Activated gamma-delta T cell (primary cell): ENCODE measurements around the gene MYO5B.
"Not testable (repeated sequence)": the region's sequence is repeated elsewhere in the genome, so short reads cannot be mapped to it uniquely, and the experiment has no call there.

Source experiments
- DNase-seq: peaks from one replicate; lab custom pipeline; 2025; lab: John Stamatoyannopoulos, UW

MYO5B gene

DNA sequence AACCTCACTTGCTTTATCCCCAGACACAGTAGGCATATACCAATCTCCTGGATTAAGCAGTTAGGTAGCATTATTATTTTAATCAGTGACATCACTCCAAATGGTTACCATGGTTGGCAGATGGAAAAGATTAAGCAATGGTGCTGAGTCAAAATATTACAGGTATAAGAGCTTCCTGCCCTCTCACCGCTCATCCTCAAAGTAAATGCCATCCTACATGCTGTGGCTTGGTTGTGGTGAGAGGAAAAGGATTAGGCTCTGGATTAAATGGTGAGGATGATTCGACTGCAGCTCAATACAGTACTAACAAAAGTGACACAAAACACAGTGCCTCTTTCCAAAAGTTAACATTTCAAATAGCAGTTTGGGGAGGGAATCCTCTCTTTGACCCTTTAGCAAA, 272.7 kb downstream of the MYO5B start:
- no peak for DNase-seq

DNA sequence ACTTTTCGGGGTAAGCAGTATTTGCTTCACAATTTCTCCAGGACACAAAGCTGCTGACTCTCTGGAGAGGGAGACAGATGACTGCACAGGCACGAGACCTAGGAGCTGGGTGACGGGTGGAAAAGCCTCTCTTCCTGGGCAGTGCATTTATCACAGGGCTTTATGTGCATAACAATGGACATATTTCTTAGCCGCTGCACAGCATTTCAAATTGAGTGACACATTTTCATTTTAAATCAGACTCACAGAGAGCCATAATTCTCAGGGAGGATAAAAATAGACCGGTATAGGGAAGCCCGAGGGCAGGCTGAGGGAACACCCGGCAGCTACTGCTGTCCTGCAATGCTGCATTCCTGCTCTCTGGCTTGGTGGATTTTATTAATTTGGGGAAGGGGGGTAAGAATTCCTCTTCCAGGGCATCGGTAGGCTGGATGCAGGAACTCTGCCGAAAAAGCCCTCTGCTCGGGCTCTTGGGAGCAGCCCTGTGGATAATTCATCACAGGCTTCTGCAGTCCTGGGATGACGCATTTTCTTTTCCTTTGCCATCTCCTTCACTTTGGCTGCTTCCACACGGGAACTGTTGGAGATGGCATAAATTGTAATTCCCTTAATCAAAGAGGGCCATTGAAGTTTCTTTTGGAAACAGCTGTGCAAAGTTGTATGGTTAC, 273.5 kb downstream of the MYO5B start:
- no peak for DNase-seq

GRCh38 chr18:49920731-49921130, 274.2 kb downstream of the MYO5B start:
- no peak for DNase-seq

DNA sequence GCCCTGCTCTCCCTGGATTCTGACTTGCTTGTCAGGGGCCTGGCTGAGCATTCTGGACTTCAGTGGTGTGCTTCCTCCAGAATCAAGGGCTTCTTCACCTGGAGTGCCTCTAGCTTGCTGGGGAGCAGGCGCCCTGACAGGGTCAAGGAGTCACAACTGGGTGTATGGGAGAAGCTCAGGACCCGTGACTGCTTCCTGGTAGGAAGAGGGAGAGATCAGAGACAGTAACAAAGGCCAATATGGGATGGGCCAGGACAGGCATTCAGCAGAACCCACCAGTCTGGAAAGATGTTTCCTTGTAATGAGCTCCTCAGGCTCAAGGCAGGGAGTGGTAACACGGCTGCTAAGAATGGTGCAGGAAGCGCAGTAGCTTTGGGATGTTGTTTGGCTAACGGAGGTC, 277.2 kb downstream of the MYO5B start:
- no peak for DNase-seq

DNA sequence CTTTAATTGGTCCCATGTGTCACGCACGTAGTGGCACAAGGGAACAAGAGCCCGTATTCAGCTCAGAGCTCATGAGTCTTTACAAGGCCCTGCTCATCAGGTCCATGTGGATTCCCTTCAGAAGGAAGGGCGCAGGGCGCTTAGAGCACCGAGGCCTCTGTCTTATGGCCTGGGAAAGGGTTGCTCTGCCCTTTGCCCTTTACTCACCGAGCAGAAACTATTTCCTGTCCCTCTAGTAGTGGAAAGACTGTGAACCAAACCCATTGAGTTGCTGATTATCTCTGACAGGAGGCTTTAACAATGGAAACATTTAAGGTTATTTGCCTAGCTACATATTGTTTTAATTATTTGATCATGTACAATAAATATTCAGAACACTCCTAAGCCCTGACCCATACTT, 279.6 kb downstream of the MYO5B start:
- no peak for DNase-seq

DNA sequence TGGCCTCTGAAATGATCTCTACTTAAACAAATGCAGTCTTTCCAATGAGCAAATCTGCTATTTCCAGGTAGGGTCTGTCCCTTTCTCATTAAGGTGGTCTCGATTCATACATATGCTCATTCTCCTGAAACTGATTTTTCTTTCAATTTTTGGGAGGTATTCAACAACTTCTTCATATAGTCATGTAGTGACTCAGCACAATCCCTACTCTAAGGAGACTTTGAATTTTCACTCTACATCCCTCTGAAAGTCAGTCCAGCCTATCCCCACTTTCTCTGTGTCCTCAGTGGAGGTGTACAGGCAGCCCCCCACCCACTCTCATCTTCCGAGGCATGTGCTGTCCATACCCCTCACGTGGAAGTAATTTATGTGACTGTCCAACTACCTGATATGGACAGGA, 281.7 kb downstream of the MYO5B start:
- DNase-seq, result no peak

GRCh38 chr18:49911427-49911826, 283.5 kb downstream of the MYO5B start:
- DNase-seq, result no peak

DNA sequence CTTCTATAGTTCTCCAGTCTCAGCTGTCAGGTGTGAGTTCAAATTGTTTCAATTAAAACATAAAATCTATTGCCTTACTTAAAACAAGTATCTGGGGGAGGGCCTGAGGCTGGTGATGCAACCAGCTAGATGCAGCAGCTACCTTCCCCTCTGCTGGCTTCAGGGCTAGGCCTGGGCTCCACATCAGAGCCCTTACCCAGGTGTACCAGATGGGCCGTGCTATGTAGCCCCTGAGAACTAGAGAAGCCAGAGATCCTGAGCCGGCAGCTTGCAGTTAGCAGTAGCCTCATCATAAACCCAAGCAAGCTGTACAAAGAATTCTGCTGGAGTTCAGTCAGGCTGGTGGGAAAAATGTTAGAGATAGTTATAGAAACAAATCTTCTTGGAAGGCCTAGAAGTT, 284.0 kb downstream of the MYO5B start:
- no peak for DNase-seq

- DNase-seq, result no peak
Measured at GRCh38 chr18:49910019-49910418, 284.9 kb downstream of the MYO5B start.

GRCh38 chr18:49907346-49907929, 287.5 kb downstream of the MYO5B start:
- no peak for DNase-seq

GRCh38 chr18:49905771-49906170, 289.2 kb downstream of the MYO5B start:
- no peak for DNase-seq

- no peak for DNase-seq
Measured at GRCh38 chr18:49904871-49905555, 289.9 kb downstream of the MYO5B start.

GRCh38 chr18:49901862-49902340, 293.0 kb downstream of the MYO5B start:
- DNase-seq, result no peak

GRCh38 chr18:49899657-49900330, 295.2 kb downstream of the MYO5B start:
- DNase-seq, result no peak

- no peak for DNase-seq
Measured at GRCh38 chr18:49898421-49898820, 296.5 kb downstream of the MYO5B start.

- no peak for DNase-seq
Measured at GRCh38 chr18:49894517-49895226, 300.3 kb downstream of the MYO5B start.

DNA sequence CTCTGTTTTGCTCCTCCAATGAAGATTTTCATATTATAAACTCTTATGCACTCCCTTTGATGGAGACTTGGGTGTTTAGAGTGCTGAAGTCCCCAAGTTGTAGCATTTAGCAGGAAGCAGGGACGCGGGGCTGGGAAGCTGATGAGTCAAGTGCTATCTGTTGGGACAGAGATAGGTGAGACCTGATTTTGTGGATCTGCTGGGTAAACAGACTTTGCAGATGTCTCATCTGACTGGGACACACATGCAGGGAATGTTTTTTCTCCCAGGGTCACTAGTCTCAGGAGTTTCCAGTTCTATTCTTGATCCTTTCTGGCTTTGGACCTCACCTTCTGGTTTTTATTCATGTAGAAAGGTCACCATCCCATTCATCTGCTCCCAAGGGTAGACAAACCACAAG, 301.9 kb downstream of the MYO5B start:
- no peak for DNase-seq

- no peak for DNase-seq
Measured at GRCh38 chr18:49892148-49892924, 302.6 kb downstream of the MYO5B start.

GRCh38 chr18:49890041-49890440, 304.9 kb downstream of the MYO5B start:
- DNase-seq, result no peak

- DNase-seq, result not testable (repeated sequence)
Measured at GRCh38 chr18:49889552-49889951, 305.4 kb downstream of the MYO5B start.
